ENCODE measurements around the gene TAOK3.

- TF ChIP-seq RAD21 (IDR thresholded peaks at IDR 0.05) (no peak), MAX (IDR thresholded peaks at IDR 0.05) (no peak), CTCF (IDR thresholded peaks at IDR 0.05; ENCODE audit: low read depth, low read length, missing input control) (no peak), GABPA (IDR thresholded peaks at IDR 0.05 in 1 of 2, conservative IDR thresholded peaks at IDR 0.05 in 1 of 2) (no peak), JUND (IDR thresholded peaks at IDR 0.05) (no peak), TAF1 (conservative IDR thresholded peaks at IDR 0.05) (no peak), YY1 (IDR thresholded peaks at IDR 0.05) (no peak), SP1 (IDR thresholded peaks at IDR 0.05) (no peak), REST (IDR thresholded peaks at IDR 0.05) (no peak), ZBTB33 (IDR thresholded peaks at IDR 0.05) (no peak)
Measured at GRCh38 chr12:118326991-118327390, 45.7 kb downstream of the TAOK3 start.
